NCI-H2107 treated with DMSO at 0.1 percent for 48 hours (cell line): ENCODE results near the gene SC5D.
A peak's percentile ranks its signal among the peaks of the same experiment; 100 is the strongest.

ENCODE experiments used
- DNase-seq: peaks from one replicate; lab custom pipeline; 2025; ENCODE audit not compliant: unreplicated experiment; lab: John Stamatoyannopoulos, UW

SC5D gene

DNA sequence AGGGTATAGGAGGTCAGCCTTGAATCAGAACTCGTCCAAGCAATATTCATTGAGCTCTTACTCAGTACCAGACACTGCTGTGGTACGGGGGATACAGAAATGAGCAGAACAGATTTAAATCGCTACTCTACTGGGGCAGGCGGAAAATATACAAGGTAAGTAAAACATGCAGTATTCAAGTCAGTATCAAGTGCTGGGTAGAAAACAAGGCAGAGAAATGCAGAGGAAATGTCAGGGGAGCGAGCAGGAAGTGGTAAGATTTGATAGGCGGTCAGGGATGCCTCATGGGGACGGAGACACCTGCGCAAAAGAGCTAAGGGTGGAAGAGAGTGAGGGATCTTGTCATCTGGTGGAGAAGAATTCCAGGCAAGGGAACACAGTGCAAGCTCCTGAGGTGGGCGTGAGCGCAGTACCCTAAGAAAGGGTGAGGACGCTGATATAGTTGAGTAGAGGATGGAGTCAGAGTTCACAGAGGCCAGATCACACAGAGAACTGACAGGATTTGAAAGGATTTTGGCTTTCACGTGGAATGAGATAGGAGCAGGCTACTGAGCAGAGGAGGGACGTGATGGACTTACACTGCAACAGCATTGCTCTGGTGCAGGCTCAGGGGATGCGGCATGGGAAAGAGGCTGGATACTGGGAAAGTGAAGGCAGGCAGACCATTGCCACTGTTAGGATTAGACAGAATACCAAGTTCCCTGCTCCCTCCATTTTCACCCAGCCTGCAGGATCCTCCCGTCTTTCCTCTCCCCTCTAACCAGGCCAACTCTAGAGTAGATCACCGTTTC is 35.8 kb downstream of the SC5D start:
- no peak for DNase-seq

DNA sequence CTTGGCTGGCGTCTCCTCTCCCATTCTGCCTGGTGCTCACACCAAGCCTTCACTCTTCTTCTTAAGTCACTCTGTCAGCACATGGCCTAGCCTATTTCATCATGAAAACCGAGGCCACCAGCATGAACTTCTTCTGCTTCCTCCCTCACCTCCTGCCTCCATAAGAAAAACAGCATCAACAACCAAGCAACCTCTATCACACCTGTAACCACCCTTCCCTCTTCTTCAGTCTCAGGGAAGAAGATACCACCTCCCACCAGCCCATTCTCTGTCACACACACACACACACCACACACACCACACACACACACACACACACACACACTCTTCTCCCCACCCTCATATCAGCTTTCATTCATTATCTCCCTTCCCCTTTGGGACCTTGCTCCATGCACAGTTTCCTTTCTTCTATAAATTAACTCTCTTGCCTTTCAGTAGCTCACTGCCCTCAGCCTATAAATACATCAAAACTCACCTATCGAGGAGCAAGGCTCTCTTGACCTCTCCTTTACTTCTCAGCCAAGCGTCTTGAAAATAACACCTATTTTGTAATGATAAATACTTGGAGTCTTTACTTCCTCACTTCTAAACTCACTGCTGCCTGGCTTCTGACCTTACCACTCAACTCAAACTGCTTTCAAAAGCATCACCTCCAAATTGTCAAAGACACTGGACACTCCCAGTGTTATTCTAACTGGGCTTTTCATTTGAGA is 36.6 kb downstream of the SC5D start:
- no peak for DNase-seq

DNA sequence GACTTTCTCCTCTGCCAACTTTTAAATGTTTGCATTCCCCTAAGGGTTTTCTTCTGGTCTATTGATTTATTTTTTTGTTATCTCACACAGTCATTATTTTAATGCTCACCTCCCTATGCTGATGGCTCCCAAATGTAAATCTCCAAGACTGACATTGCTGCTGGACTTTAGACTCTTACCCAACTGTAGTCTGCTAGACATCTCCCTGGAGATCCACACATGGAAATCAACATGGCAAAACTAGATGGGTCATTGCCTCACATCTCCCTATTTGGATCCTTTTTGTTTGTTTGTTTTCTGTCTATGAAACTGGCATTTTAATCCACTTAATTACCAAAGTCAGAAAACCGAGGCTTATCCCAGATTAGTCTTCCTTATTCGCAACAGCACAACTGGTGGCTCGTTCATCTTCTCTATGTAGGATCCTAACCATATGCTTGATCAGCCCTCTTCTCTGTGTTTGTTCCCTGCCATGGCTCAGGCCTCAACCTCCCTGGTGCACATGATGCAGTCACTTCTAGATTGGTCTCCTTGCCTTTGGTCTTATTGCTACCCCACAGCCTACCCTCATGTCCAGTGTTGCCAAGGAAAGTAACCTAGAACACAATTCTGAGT is 37.3 kb downstream of the SC5D start:
- no peak for DNase-seq

DNA sequence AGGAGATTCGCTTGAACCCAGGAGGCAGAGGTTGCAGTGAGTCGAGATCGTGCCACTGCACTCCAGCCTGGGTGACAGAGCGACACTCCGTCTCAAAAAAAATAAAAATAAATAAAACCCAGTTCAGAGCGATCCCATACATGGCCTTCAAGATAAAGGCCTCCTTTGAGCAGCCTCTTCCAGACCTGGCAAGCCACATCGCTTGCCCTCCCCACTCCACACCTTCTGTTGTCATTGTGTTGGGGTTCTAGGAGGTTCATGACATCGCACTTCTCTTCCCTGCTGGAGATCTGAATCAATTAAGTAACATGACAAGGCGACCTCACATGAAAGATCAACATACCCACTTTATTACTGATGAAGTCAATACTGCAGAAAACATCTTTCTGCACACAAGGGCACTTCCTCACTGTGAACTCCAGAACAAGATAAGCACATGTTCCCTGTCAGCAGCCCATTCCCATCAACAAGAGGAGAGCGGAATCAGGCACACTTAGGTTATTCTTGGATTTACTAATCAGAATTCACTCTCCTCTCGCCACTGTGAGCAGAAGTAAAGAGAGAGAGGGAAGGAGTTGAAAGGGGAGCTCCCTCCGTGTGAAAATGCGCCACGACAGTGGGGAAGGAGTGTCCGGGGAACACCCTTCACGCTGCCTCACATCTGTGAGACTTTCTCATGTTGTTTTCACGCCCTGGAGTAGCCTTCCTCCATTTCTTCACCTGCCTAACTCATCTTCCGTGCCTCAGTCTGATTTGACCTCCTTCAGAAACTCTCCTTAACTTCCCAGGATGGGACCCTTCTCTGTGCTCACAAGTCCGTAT is 38.3 kb downstream of the SC5D start:
- DNase-seq = no peak

DNA sequence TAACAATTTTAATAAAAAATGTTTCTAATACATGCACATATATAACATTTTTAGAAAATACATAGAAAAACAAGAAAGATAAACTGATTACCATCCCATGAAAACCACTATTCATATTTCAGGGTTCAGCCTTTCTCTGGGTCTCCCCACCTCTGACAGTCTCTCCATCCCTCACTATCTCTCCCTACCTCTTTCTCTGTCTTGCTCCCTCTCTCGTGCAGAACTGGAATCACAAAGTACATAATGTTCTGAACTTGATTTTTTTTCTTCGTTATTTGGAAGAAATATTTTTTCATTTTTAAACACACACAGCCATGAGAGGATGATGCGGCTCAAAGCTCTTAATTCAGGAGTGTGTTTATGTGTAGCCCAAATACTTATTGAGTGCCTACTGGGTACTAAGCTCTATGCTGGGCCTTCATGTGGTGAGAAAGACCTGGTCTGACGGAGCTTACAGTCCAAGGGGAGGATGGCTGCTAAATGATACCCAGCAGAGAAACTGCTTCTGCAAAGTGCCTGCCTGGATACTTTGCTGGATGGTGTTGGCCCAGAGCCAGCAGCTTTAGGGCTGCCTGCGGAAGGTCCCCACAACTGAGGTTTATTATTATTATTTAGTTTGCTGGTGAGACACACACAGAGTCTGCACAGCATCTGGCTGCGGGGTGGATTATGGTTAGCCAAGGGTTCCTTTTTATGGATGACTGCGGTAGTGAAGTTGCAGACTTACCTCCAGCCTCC is 42.6 kb downstream of the SC5D start:
- no peak for DNase-seq

DNA sequence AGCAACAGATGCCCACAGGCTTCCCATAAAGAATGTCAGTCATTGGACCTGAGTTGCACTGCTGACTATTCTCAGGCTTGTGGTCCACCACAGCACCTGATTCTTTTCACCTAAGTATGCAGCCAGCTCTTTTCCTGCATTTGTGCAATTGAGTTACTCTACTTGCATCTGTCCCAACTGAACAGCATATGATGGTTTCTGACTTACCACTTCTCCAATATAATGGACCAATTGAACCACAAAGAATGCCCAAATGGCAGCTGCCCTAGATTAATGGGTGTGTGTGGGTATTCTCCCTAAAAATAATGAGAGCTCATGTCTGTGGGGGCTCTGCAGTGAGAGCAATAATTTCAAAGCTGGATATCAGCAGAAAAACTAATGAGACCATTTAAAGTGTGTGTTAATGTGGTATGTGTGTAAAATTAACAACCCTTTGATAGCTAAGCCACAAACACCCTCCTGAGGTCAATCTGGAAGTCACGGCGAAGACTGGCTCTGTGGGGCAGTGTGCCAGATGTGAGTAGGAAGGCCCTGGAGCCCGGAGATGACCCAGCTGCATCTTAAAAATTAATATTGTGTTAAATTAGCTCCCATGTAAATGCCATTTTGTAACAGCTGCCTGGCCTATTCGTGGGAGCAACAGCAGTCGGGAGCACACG is 43.8 kb downstream of the SC5D start:
- no peak for DNase-seq

DNA sequence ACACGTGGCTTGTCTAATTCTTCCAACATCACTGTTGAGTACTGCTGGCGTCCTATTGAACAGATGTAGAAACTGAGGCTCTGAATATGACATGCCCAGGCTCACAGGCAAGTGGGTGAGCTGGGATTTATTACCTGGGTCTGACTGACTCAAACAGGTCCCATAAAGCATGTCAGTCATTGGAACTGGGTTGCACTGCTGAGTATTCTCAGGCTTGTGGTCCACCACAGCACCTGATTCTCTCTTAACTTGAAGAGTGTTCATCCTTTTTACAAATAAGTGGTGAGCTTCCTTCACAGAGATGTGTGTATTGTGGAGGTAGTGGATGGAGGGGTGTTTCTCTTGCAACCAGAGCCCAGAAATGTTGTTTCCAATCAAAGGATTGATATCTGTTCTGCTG is 44.5 kb downstream of the SC5D start:
- DNase-seq = no peak

DNA sequence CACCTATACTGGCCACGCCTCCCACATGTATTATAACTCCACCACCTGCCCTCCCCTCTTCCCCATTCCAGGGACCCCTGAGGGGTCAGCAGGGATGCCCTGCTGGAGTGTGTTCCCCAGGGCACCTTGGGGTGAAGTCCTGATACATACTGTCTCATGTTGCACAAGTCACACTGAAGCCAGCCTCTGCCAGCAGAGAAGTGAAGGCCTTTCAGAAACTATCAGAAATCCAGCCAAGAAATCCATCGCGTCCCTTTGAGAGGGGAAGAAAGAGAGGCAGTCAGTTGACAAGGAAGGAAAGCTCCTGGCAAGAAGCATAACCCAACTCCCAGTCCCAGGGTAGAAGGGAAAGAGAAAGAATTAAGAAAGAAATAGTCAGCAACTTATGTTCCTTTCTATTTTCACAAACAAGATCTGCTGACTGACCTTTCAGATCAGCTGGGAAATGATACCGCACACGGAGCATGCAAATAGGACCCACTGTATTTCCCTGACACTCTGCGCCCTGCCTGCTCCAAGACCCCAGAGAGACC is 45.2 kb downstream of the SC5D start:
- DNase-seq = no peak

DNA sequence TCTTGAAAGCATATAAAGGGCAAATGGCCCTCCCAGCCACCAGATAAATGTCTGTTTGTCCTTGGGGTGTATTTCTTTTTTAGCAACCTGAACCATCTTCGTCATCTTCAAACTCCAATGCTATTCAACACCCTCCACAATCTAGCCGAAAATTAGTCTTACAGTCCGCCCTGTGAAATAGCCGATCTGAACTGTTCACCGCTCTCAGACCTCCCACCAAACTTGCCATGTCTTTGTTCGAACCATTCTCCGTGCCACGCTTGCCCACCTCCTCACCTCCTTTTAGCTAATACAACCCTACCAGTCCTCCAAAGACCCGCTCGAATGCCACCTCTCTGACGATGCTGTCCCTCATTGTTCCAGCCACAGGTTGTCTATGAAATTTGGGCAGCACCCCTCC is 46.0 kb downstream of the SC5D start:
- DNase-seq = no peak

DNA sequence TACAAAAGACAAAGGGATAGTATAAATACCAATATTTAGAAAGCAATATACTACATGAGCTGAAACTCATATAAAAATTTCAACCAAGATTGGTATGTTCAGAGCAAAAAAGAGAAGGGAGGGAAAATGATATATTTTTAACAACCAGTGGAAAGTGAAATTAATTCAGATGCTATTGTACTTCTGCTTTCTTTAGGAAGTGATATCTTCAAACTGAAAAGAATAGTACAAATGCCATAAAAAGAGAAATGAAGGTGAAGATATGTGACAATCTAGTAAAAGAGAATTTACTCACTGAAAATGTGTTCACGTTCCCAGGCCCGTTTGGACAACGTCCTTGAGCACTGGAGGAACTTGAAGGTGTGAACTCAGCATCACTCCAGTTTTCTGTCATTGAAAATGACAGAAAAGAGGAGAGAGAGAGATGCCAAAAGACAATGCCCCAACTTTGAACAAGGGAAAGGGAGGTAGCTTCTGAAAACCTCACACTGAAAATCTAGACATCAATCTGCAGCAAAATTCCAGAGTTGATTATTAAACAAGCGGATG is 47.5 kb downstream of the SC5D start:
- no peak for DNase-seq

DNA sequence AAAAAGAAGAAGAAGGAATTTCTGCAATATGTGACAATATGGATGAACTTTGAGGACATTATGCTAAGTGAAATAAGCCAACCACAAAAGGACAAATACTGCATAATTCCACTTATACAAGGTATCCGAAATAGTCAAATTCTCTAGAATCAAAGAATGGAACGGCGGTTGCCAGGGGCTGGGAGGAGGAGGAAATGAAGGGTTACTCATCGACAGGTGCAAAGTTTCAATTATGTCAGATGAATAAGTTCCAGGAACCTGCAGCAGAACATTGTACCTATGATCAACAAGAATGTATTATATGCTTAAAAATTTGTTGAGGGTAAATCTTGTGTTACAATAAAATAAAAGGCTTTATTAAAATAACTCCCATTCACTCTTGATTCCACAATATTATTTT is 49.0 kb downstream of the SC5D start:
- peak; percentile 59 for DNase-seq

DNA sequence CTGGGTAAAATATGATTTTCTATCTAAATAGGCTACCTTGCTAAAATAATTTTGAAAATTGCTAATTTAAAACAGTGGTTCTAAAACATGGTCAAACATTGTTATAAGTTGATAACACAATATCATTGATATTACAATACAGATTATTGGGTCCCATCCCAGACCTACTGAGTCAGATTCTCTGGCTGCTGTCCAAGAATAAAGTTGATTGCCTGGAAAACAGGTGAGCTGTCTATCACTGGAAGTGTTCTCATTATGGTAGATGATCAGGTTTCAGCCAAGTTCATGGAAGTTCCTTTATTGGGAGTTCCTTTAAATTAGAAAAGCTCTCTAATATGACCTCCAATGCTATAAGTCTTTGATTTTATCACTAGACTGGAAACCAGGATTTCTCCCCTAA is 52.3 kb downstream of the SC5D start:
- DNase-seq = peak; percentile 46

DNA sequence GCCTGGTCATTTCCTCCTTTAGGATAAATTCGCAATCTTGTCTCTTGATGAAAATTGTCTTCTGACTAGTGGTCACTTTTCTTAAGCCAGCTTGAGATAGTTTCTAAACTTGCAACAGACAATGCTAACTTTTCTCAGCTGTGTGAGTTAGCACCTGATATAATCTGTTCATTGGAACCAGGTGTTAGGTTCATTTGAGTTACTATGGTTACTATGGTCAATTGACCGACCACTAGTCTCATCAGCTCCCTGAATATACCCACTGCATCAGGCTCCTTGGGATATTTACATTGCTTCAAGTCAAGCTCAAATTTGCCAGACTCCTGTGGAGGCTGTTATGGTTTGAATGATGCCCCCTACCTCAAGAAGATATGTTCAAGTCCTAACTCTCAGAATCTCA is 54.5 kb downstream of the SC5D start:
- DNase-seq = no peak

DNA sequence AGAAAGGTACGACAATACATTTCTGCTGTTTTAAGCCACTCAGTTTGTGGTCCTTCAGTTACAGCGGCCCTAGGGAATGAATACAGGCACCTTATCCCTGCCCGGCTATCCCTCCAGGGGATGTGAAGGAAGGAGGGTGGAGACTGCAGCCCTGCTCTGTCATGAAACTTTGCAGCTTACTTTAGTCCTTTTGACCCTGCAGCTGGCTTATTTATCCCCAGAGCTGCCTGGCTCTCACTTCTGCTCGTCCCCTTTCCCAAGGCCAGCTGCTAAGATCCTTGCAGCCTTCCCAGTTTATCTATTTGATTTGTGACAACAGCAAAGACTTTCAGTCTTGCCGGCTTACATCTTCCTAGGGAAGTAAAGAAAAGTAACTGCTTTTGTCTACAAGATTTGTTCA is 55.2 kb downstream of the SC5D start:
- DNase-seq = no peak

DNA sequence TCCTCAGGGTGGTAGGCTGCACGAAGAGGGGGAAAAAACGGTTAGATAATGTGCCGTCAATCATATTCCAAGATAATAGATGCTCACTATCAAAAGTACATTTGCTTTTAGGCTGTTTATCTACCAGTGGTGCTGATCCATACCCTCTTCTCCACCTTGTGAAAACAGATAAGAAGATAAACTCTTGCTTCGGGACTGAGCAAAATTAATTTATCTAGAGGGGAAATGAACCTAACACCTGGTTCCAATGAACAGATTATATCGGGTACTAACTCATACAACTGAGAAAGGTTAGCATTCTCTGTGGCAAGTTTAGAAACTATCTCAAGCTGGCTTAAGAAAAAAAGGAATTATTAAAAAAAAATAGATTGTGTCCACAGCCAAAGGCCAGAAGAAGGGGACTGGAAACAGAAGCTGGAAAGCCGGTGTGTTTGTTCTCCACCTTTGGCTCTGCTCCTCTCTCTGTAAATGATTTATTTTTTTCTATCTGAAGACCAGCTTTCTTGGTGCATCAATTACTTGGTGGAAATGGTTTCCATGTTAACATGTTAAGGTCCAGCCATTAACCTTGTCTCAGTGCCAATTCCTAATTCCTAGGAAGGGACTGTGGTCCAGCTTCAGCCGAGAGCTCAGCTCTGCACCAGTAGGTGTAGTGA is 55.8 kb downstream of the SC5D start:
- DNase-seq = no peak

DNA sequence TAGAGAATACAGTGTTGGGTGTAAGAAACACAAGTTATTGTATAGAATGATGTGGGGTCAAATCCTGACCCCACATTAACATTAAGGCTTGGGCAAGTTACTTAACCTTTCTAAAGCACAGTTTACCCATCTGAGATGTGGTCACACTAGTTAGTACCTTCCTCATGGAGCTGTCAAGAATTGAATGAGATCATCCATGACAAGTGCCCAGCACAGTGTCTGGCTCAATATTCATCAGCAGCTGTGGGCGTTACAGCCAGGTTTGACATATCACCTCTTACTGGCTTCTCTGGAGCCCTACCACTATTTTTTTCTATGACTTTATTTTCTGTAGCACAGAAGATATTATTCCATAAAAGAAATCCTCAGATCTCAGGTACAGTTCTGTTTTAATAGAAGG is 57.2 kb downstream of the SC5D start:
- no peak for DNase-seq

DNA sequence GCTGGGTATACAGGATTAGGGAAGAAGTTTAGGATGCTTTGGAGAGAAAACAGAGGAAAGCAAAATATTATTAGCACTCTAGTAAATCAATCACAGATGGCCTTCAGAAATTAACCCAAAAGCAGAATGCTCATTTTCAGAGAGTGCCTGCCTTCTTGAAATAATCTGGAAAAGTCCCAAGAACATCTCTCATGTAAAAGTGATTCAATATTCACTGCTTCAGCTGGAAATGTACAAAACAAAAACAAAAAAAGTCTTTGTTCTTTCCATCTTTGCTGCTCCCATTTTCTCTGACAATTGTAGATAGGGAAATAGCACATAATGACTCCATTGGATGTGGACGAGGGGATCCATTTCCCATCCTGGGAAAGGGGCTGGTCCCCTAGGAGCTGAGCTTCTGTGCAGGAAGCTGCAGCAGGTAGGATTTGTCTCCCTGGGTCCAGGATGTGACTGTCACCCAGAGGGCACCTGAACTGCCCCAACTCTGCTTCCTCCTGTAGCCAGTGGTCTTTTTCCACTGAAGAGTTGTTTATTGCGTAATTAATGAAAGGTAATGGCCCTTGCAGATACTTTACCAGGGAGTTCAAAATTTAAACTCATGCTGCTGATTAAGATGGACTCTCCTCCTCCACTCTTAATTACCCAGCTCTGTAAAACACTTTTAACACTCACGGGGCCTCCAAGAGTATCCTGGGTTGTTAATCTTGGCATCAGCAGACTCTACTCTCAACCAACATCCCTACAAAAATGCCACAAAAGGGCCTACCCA is 57.9 kb downstream of the SC5D start:
- no peak for DNase-seq

DNA sequence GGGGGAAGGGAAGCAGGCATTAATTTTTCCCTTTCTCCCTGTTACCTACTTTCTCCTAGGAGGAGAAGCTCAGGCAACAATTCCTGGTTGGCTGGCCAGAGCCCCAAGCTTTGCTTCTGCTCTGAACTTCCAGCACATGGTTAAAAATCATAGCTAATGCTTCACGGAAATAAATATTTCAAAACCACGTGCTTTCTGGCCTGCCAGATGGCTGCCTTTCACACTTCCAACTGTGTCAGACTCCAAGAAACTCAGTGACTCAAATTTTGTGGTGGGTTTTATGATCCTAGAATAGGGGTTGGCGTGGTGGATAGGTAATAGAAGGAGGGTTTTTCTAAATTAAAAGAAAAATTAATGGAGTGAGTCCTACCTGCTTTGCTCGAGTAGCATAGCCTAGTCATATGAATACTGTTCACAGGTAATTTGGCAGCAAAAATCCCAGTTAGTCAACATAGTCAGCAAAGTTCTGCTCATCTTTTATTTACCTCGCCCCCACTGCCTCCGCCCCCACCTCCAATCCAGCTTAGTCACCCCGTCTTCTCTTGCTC is 58.6 kb downstream of the SC5D start:
- no peak for DNase-seq
